Thyroid gland (tissue), 4 donors: ENCODE results near the gene LRMDA. TPM values are rescaled to one million over a fixed set of nuclear protein-coding genes. Genes with fewer than 3 reads are reported as not detected.
A peak's percentile ranks its signal among the peaks of the same experiment; 100 is the strongest.

ENCODE experiments used
- DNase-seq, 2 donors: peaks; one replicate each; pipeline ENCODE4 v3.0.0-alpha.2; 2019
- H3K27ac ChIP-seq, 3 donors: fragments of 200-600 bp; sonication (generic); 1 replicate in 2 of 3; 2 replicates in 1 of 3; pipeline ENCODE4 v1.5.1; 2016 to 2019; ENCODE audit warnings: mild to moderate bottlenecking in 1 of 3, moderate library complexity in 1 of 3
- H3K27me3 ChIP-seq: fragments of 200-600 bp; sonication (generic); one replicate; pipeline ENCODE4 v1.5.1; 2019
- H3K36me3 ChIP-seq, 2 donors: fragments of 200-600 bp; sonication (generic); one replicate each; pipeline ENCODE4 v1.5.1; 2016 to 2019
- H3K4me1 ChIP-seq, 2 donors: fragments of 200-600 bp; sonication (generic); one replicate each; pipeline ENCODE4 v1.5.1; 2017 to 2019
- H3K4me3 ChIP-seq, 3 donors: fragments of 200-600 bp; sonication (generic); replicated peaks in 1 of 3; 1 replicate in 2 of 3; 2 replicates in 1 of 3; pipeline ENCODE4 v1.5.1; 2016; ENCODE audit warnings: mild to moderate bottlenecking in 1 of 3
- H3K9me3 ChIP-seq: fragments of 200-600 bp; sonication (generic); one replicate; pipeline ENCODE4 v1.5.1; 2017
- POLR2A ChIP-seq, 2 donors: fragments of 450-650 bp; IDR thresholded peaks; one replicate each; pipeline ENCODE4 v1.6.1; 2017; ENCODE audit warnings: antibody characterized with exemption in 2 of 2, mild to moderate bottlenecking in 2 of 2, moderate library complexity in 1 of 2
- WGBS, 2 donors: methylation state at CpG; one replicate each; pipeline ENCODE4 v1.1.5; 2017; 5-methylcytosine and 5-hydroxymethylcytosine counted together
- intact Hi-C: fragments of 100-400 bp; cut with DNase I; formaldehyde crosslinking; loops from one replicate; pipeline ENCODE4 v1.15.1; 2023
- total RNA-seq, 4 donors: library from RNA; depleted of rRNA; stranded (reverse); fragments of >200 nt; gene quantifications; one replicate each; pipeline ENCODE4 v1.2.3, GENCODE V29; 2016
- TF ChIP-seq, protein P1 (sequence below), 6 experiments: fragments of 200-600 bp in 3 of 6; fragments of 450-650 bp in 3 of 6; sonication (generic) in 3 of 6; IDR thresholded peaks; one replicate each; pipeline ENCODE4 v1.5.1; 2016 to 2019; ENCODE audit warnings: antibody characterized with exemption in 6 of 6, mild to moderate bottlenecking in 2 of 6, inconsistent platforms in 1 of 6, moderate library complexity in 1 of 6

The LRMDA gene
- total RNA-seq, 4 donors from 2014 or later, result 16.5 to 31.7 (median 23.2) TPM

DNA sequence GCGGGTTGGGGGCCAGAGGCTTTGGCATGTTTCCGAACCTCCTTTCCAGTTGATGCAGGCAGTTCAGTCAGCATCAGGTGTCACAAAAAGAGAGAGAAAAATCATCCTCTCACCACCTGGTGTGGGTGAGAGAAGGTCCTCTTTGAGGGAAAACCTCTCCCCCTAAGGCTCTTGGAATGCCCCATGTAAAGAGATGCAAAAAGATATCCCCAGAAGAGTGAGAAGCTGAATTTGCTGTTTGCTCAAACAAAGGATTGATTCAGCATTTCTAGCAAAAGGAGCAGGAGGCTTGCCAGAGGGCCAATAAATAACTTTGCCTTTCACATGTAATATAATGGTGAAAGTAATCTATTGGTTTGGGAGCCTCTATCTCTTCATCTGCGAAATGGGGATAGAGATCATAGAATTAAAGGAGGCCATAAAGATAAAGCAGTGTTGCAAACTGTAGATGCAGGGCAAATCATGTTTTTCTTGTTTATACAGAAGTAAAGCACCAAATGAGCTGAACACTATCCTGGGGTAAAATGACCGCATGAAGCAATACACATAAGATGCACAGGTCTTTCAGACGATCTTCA, 425.9 kb downstream of the LRMDA start:
- intact Hi-C loops, result no loop called here
- Histone ChIP-seq H3K4me3 (no peak overlapping the region), H3K9me3 (no peaks in the 10 kb centered on the region), H3K27ac (no peak overlapping the region), H3K4me1 (no peaks in the 10 kb centered on the region), H3K36me3 (no peaks in the 10 kb centered on the region), H3K27me3 (no peaks in the 10 kb centered on the region)
- 78 to 84% methylated on average over 5 of the region's 5 CpGs for WGBS, 2 donors
- no peak for DNase-seq
- TF ChIP-seq, protein P1, sequence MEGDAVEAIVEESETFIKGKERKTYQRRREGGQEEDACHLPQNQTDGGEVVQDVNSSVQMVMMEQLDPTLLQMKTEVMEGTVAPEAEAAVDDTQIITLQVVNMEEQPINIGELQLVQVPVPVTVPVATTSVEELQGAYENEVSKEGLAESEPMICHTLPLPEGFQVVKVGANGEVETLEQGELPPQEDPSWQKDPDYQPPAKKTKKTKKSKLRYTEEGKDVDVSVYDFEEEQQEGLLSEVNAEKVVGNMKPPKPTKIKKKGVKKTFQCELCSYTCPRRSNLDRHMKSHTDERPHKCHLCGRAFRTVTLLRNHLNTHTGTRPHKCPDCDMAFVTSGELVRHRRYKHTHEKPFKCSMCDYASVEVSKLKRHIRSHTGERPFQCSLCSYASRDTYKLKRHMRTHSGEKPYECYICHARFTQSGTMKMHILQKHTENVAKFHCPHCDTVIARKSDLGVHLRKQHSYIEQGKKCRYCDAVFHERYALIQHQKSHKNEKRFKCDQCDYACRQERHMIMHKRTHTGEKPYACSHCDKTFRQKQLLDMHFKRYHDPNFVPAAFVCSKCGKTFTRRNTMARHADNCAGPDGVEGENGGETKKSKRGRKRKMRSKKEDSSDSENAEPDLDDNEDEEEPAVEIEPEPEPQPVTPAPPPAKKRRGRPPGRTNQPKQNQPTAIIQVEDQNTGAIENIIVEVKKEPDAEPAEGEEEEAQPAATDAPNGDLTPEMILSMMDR (IDR thresholded peaks at IDR 0.05), result no peak
- TF ChIP-seq POLR2A (IDR thresholded peaks at IDR 0.05), result no peak

DNA sequence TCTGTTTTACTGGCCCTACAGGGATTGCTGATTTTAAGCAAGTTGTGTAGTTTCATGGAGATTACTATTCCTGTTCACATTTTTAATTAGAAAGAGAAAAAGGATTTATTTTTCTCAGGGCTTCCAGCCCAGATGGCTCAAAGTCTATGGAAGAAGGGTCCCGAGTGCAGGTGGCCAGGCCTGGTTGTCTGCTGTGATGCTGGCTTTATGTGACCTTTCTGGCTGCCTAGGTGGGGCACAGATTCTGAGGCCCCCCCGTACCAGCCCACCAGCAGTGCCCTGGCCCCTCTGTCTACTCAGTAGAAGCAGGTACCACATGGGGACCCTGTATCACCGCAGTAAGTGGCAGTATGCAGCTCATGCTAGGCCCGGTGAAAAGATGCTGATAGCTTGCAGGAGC, 426.5 kb downstream of the LRMDA start:
- WGBS, 2 donors, result 86 to 94% methylated on average over 3 to 4 of the region's 4 CpGs

DNA sequence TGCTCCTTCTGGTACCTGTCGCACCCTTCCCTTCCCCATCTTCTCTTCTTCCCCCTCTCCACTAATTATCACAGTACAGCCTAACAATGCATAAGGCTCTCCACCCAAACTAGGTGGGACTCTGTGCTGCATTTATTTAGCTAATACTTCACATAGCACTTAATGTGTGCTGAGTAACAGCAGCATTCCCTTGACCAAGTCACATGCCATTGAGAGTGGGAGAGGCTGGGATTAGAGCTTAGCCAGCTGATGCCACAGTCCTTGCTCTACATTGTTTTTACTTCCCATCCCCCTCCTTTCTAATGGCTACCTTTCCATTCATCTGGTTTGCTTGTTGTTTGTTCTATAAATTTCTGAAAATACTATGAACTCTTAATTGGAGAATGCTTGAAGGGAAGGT, 426.9 kb downstream of the LRMDA start:
- H3K9me3 ChIP-seq, result no peaks in the 10 kb centered on the region
- H3K4me1 ChIP-seq, result no peaks in the 10 kb centered on the region
- TF ChIP-seq POLR2A (IDR thresholded peaks at IDR 0.05), result no peak
- TF ChIP-seq, protein P1 (IDR thresholded peaks at IDR 0.05), result no peak
- no peaks in the 10 kb centered on the region for H3K27me3 ChIP-seq
- H3K36me3 ChIP-seq, result no peaks in the 10 kb centered on the region
- WGBS, 2 donors, result 100% methylated on average over 1 of the region's 1 CpG
- H3K4me3 ChIP-seq, result no peak overlapping the region
- intact Hi-C loops, result no loop called here
- DNase-seq, result no peak
- H3K27ac ChIP-seq, result no peak overlapping the region

More for the DNA sequence above, 426.5 kb downstream of the LRMDA start:
- intact Hi-C loops, result no loop called here
- TF ChIP-seq, protein P1 (IDR thresholded peaks at IDR 0.05), result no peak
- TF ChIP-seq POLR2A (IDR thresholded peaks at IDR 0.05), result no peak
- Histone ChIP-seq H3K27me3 (no peaks in the 10 kb centered on the region), H3K4me1 (no peaks in the 10 kb centered on the region), H3K27ac (no peak overlapping the region), H3K4me3 (no peak overlapping the region), H3K9me3 (no peaks in the 10 kb centered on the region), H3K36me3 (no peaks in the 10 kb centered on the region)
- no peak for DNase-seq

DNA sequence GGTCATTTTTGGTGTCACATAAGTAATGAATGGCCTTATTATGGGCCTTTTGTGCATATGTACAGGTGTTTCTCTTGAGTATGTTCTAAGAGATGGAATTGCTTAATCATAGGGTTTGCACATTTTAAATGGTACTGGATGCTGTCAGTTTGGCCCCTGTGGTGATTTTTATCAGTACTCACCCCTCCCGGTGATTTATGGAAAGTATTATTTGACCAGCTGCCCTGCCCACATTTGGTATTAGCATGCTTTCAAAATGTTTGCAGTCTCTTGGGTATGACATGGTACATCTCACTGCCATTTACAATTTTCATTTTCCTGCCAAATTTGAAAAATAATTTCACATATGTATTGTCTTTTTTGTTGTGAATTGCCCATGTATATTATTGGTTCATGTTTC, 427.7 kb downstream of the LRMDA start:
- intact Hi-C loops, result no loop called here
- no peaks in the 10 kb centered on the region for H3K4me1 ChIP-seq
- no peaks in the 10 kb centered on the region for H3K9me3 ChIP-seq
- WGBS, 2 donors, result 28 to 100% methylated on average over 1 of the region's 1 CpG
- H3K27ac ChIP-seq, result no peak overlapping the region
- H3K27me3 ChIP-seq, result no peaks in the 10 kb centered on the region
- H3K36me3 ChIP-seq, result no peaks in the 10 kb centered on the region
- H3K4me3 ChIP-seq, result no peak overlapping the region
- TF ChIP-seq, protein P1 (IDR thresholded peaks at IDR 0.05), result no peak
- no peak for TF ChIP-seq POLR2A (IDR thresholded peaks at IDR 0.05)
- DNase-seq, result no peak

DNA sequence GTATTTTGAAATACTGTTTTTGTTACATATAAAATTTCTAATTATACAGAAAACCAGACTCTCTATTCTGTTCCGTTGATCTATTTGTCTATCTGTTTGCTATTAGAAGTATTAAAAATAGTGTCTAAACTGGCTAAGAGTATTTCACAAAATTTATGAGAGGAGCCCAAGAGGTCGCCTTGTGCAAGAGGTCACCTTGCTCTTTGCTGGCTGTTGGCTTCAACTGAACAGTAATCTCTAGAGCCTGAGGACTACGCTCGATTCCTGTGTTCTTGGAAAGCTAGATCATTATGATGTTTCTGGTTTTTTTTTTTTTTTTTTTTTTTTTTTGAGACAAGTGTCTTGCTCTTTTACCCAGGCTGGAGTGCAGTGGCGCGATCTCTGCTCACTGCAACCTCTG, 428.6 kb downstream of the LRMDA start:
- Histone ChIP-seq H3K36me3 (no peaks in the 10 kb centered on the region), H3K27me3 (no peaks in the 10 kb centered on the region), H3K4me1 (no peaks in the 10 kb centered on the region), H3K4me3 (no peak overlapping the region), H3K9me3 (no peaks in the 10 kb centered on the region), H3K27ac (no peak overlapping the region)
- DNase-seq, result peak in 1 of 2 donors; percentile 12
- TF ChIP-seq POLR2A (IDR thresholded peaks at IDR 0.05), result no peak
- TF ChIP-seq, protein P1 (IDR thresholded peaks at IDR 0.05), result no peak
- intact Hi-C loops, result no loop called here
- 74 to 78% methylated on average over 6 of the region's 6 CpGs for WGBS, 2 donors
